Astrocyte (in vitro differentiated cells and primary cell): Measurements from ENCODE around the gene OTOF.

Experiments used
- CTCF ChIP-seq: IDR thresholded peaks from 2 replicates; pipeline ENCODE4 v1.5.1; 2011; ENCODE audit warnings: low read depth, mild to moderate bottlenecking, inconsistent platforms, low read length, moderate library complexity; ENCODE audit not compliant: insufficient read depth
- EZH2 ChIP-seq: IDR thresholded peaks from 2 replicates; pipeline ENCODE4 v1.6.1; 2012; ENCODE audit warnings: mild to moderate bottlenecking, low read length, inconsistent platforms; ENCODE audit not compliant: insufficient read depth

DNA sequence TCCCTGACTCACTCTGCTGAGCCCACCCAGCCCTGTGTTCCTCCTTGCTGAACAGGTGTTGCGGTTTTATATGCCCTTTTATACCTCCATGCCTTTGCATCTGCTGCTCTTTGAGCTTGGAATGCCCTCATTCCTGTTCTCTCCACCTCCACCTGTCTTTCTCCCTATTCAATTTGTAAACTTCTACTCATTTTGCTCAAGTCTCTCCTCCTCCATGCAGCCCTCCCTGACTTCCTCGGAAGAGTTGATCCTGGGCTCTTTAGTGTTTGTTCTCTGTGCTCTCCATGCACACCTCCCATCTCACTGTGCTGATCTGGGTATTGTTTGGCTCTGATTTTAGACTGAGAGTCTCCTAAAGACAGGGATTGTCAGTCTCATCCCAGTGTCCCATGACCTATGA is 7.2 kb upstream of the OTOF start:
- no peak for TF ChIP-seq CTCF
- no peak for TF ChIP-seq EZH2
